NCI-H774 (cell line): ENCODE measurements around the gene SLC22A13.
"Not testable (repeated sequence)": the region's sequence is repeated elsewhere in the genome, so short reads cannot be mapped to it uniquely, and the experiment has no call there.

Experiments used
- DNase-seq: peaks from one replicate; lab custom pipeline; 2025; lab: John Stamatoyannopoulos, UW

SLC22A13 gene, protein sequence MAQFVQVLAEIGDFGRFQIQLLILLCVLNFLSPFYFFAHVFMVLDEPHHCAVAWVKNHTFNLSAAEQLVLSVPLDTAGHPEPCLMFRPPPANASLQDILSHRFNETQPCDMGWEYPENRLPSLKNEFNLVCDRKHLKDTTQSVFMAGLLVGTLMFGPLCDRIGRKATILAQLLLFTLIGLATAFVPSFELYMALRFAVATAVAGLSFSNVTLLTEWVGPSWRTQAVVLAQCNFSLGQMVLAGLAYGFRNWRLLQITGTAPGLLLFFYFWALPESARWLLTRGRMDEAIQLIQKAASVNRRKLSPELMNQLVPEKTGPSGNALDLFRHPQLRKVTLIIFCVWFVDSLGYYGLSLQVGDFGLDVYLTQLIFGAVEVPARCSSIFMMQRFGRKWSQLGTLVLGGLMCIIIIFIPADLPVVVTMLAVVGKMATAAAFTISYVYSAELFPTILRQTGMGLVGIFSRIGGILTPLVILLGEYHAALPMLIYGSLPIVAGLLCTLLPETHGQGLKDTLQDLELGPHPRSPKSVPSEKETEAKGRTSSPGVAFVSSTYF

DNA sequence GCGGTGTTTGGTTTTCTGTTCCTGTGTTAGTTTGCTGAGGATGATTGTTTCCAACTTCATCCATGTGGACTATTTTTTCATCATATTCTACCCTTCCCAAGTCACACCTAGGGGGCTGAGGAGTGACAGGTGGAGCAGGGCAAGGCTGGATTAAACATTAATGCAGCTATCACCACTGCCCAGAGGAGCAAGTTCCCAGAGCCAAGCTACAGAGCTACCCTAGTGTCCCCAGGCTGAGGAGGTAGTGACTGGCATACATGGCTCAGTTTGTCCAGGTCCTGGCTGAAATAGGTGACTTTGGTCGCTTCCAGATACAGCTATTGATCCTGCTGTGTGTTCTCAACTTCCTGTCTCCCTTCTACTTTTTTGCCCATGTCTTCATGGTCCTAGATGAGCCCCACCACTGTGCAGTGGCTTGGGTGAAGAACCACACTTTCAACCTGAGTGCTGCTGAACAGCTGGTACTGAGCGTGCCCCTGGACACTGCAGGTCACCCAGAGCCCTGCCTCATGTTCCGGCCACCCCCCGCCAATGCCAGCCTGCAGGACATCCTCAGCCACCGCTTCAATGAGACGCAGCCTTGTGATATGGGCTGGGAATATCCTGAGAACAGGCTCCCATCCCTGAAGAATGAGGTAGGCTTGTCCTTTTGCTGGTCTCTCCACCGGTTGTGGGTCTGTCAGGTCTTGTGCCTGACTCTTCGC lies at the start of gene SLC22A13:
Gene SLC22A13, plus strand, starts transcription at position 209 of the 704 bp plus-strand sequence. Its CDS starts 49 bp downstream, at position 258.
- no peak for DNase-seq

DNA sequence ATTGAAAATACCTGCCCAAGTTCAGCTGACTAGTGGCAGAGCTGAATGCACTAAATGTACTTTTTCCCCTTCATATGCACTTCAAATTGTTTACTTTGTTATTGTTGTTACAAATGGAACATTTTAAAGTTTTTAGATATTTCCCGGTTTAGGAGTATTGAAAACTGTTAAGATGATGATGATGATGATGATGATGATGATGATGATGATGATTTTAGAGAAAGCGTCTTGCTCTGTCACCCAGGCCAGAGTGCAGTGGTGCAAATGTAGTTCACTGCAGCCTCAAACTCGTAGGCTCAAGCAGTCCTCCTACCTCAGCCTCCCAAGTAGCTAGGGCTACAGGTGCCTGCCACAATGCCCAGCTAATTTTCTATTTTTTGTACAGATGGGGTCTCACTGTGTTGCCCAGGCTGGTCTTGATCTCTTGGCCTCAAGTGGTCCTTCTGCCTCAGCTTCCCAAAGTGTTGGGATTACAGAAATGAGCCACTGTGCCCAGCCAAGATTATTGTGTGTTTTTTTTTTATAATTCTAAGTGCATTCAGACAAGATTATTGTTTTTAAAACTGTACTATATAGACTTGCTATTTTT lies 45.9 kb upstream of the SLC22A13 start:
- DNase-seq, result no peak

DNA sequence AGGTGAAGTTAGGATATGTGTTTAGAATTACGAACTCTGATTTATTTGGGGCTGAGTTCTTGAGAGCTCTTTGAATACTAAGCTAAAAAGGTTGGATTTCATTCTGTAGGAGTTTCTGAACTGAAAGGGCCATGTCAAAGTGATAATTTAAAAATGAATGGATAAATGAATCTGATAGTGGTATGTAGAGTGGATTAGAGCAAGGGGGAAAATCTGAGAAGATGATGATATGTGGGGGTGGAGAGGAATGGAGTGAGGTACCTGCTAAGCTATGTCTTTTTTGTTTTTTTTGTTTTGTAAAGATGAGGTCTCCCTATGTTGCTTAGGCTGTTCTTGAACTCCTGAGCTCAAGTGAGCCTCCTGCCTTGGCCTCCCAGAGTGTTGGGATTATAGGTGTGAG lies 44.6 kb upstream of the SLC22A13 start:
- DNase-seq, result no peak

DNA sequence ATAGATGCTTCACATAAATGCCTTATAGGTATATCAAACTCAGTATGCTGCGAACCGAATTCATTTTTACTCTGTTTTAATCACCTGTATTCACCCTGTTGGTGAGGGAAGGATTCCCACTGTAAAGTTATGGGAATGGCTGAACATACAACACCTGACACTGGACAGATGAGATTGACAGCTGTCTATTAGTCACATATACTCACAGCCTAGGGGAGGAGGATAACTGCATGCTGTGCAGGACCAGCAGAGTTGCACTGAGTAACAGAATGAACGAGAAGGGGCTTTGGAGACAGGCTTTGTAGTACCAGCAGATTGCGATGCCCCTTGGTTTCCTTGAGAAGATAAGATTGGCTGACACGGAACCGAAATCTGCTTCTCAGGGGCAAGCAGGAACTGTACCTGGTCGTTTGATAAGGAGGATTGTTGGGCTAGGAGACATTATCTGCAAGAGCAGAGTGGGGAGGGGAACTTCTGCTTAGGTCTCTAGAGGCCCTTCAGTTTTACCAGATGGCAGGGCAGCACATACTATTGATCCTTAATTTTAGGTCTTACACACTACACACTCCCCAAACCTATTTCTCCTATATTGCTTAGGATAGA lies 43.5 kb upstream of the SLC22A13 start:
- no peak for DNase-seq

DNA sequence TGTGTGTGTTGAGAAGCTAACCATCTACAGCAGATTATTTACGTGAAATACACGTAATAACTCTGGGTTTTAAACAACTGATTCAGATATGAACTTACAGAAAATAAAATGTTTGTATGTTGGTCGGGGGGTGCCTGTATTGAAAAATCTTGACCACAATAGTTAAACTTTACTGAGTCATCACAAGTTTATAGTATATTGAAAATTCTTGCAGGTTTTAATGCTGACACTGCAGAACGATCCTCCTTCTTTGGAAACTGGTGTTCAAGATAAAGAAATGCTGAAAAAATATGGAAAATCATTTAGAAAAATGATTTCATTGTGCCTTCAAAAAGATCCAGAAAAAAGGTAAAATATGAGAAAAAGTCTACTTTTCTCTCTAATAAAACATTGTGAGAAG lies 41.3 kb upstream of the SLC22A13 start:
- no peak for DNase-seq

DNA sequence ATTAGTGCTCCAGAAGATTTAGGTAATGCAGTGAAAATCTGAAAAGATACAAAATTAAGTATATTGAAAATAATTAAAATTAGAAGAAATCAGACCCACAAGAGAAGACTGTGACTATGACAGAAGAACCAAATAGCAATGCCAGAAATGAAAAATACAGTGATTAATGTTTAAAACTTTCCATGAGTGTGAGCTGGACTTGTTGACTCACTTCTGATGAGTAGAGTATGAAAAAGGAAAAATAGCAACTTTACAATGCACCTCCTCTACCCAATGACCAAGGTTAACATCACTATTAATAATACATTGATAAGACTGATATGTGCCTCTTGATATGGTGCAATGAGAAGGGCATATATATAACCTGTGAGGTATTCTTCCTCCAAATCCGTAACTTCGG lies 39.3 kb upstream of the SLC22A13 start:
- no peak for DNase-seq

DNA sequence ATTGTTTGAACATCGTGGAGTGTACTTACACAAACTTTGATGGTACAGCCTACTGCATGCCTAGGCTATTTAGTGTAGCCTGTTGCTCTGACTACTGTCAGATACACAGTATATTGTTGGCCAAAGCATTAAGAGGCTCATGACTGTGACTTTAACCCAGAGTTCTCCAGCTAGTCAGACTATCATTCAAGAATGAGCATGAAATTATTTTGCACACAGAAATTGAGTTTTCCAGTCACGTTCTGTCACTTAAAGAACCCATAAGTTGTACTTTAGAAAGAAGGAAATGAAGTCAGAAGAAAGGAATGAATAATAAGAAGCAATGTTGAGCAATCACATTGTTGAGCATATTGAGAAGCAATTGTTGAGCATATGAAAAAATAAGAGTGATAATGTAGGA lies 37.6 kb upstream of the SLC22A13 start:
- DNase-seq, result no peak

DNA sequence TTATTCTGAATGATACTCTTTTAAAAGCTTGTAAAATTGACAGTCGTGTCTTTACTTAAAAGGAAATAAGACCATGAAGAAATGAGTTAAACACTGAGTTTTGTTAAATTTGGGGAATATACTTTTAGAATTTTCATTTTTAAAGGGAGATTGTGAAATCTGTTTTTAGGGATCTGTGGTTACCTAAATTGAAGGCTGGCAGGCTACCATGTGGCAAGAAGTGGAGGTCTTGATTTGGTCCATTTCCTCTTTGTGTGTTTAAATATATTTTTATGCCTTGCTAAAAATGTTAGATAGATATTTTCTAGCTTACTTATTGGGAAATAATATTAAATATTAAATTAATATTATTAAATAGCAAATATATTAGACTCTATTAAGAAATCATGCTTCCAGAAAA lies 36.6 kb upstream of the SLC22A13 start:
- no peak for DNase-seq

DNA sequence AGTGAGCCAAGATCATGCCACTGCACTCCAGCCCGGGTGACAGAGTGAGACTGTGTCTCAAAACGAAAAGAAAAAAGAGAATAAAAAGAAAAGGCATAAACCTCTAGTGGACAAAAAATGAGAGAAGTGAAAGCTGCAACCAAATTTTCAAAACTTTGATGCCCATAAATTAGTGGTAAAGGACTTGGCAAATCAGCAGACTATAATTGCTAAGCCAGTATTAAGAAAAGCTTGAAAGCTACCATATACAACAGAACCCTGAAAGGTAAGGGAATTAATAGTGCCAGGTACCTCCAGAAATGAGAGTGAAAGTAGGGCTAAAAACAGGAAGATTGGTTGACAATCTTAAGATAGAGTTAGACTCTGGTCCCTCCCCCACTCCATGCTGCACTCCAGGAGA lies 32.9 kb upstream of the SLC22A13 start:
- no peak for DNase-seq

DNA sequence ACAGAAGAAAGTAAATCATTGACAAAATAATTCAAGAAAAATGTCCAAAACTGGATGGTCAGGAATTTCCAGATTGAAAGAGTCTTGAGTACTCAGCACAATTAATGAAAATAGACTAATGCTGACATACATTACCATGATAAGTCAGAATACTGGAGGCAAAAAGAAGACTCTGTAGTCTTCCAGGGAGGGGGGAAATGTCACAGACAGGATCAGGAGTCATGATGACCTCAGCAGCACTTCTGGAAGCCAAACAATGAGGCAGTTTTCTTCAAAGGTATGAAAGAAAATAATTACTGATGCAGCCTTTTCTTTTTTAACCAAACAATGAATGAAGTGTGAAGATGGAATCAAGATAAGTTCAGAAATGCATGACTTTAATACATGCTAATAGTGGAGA lies 30.1 kb upstream of the SLC22A13 start:
- DNase-seq, result no peak

DNA sequence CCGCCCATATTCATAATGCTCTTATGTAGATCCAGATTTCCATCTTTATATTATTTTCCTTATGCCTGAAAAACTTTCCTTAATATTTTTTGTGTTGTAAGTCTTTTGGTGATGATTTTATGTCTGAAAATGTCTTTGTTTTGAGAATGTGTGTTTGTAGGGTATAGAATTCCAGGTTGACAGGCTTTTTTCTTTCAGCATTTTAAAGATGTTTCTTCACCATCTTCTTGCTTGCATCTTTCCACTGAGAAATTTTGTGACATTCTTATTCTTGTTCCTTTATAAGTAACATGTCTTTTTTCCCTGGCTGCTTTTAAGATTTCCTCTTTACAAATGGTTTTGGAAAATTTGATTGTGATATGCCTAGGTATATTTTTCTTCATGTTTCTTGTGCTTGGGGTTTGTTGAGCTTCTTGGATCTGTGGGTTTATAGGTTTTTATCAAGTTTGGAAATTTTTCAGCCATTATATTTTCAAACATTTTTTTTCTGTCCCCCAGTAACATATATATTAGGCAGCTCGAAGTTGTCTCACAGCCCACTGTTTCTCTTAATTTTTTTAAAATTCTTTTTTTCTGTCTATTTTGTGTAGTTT lies 27.1 kb upstream of the SLC22A13 start:
- DNase-seq, result no peak

DNA sequence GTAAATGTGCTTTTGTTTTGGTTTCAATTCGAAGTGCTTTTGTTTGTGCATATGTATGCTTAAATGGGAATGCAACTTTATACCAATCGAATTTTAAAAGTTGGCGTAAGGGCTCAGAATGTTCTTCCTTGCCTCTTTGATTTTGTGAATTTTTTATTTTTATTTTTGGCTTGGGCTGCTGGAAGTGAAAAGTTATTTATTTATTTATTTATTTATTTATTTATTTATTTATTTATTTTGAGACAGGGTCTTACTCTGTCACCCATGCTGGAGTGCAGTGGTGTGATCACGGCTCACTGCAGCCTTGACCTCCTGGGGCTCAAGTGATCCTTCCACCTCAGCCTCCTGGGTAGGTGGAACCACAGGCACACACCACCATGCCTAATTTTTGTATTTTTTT lies 22.8 kb upstream of the SLC22A13 start:
- not testable (repeated sequence) for DNase-seq

DNA sequence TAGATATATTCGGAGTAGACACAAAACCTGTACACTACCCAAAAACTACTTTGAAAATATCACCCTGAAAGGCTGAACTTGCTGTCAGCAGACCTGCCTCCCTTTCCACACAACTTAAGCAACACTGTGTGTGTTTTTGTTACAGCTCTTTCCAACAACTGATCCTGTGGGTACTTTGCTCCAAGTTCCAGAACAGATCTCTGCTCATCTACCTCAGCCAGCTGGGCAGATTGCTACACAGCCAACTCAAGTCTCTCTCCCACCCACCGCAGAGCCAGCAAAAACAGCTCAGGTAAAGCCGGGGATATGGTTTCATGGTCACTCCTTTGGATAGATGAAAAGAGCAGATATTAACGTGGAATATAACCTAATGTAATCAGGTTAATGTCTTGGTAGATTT lies 19.7 kb upstream of the SLC22A13 start:
- no peak for DNase-seq

DNA sequence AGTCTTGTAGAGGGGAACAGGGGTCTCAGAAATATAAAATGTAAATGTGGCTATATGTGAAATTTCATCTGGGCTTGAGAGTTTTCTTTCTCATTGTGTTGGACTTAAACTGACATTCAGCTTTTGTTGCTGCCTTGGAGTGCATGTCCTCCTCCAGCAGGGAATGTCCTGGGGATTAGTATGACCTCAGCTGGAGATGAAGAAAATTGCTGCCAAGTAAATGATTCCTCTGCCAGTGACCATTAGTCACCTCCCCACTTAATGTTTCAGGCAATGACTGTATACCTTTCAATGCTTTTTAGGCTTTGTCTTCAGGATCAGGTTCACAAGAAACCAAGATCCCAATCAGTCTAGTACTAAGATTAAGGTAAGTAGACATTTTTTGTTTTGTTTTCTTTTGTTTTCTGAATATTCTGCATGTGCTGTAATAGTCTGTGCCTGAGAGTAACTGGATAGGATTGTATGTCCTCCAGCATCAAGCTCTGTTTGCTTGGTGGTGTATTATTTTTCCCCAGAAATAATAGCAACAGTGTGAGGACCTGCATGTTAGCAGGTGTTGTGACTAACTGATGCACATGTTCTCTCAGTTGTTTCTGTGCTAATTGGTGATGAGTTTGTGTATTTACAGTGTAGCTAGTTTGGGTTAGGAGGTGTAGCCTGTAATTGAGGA lies 18.1 kb upstream of the SLC22A13 start:
- no peak for DNase-seq

DNA sequence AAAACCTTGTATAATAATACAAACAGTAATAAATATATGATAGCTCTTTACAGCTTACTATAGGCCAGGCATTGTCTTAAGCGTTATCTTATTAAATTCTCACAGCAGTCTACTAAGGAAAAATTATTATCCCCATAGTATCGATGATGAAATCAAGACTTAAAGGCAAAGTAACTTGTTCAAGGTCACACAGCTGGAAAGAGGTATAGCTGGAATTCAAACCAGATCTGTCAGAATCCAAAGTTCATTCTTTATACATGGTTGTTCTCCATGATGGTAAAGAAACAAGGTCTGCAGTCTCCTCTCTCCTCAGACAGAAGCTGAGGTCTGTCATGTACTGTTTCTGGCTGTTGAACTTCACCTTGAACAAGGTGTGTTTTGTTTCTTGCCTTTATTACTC lies 15.4 kb upstream of the SLC22A13 start:
- DNase-seq, result no peak

DNA sequence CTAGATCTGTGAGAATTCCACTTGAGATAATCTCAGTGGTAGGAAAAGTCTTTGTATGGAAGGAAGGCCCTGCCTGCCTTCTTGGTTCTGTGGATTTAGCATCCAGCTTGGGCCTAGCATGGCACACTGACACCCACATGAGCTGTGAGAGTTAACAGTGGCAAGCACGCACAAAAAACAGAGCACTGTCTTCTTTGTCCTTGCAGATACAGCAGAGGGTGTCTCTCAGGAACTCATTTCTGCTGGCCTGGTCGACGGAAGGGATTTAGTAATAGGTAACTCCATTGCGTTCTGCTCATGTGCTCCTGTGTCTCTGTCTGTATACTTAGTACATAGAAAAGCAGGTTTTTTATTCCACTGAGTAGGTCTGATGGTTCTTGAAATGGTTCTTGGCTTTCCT lies 14.4 kb upstream of the SLC22A13 start:
- DNase-seq, result no peak

DNA sequence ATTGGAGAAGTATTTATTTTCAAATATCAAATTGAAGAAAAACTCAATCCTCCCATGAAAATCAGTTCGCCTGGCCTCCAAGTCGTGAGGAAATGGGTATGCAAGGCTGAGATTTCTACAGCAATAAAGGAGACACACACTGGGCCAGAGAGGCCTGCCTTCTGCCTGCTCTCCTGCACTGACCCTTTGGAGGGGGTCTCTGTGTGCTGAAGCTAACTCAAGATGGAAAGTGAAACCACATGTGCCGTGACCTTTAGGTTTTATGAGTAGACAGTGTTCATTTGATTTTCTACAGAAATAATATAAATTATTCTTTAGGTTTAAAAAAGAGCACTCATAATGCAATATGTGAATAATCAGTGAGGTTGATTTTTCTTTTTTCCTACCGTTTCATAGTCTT lies 11.9 kb upstream of the SLC22A13 start:
- no peak for DNase-seq

DNA sequence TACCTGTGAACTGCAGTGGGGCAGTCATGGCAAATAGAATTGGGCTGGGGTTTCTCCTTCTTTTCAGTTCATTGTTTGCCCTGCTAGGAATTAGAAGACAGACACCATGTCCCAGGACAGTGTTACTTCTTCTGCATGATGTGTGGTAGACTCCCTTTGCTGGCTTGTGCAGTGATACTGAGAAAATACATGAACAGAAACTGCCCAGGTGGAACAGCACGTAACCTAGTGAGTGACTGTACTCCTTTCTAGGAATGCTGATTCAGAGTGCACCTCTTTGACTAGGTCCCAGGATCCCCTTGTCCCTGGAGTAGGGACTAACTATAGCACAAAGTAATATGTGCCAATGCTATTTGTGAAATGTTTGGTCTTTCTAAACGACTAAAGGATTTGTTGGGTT lies 10.7 kb upstream of the SLC22A13 start:
- DNase-seq, result no peak

DNA sequence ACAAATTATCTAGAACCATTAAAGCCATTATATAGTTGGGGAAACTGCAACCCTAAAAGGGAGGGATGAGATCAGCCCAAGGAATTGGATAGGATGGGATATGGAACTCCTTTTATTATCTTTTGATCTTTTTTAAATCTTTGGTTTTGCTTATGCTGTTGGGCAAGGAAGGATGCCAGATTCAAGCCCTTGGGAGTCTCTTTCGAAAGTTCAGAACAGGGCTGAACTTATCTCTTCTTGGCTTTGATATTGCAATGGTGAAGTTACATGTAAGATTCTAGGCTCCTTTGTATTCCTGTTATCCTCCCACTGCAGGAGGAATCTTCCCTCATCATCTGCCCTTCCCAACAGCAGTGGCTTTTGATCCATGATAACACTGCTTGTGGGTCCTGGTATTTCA lies 10.0 kb upstream of the SLC22A13 start:
- DNase-seq, result no peak

DNA sequence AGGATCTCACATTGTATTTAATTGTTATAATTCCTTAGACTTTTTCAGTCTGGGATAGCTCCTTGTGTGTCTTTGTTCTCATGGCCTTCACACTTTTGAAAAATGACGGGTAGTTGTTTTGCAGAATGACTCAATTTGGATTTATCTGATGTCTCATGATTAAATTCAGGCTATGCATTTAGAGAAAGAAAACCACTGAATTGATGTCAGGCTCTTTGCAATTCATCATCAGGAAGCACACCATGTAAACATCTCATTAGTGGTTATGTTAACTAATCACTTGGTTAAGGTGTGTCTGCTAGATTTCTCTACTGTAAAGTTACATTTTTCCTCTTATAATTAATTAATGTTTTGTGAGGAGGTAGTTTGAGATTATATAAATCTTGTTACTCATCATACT lies 8.0 kb upstream of the SLC22A13 start:
- no peak for DNase-seq

DNA sequence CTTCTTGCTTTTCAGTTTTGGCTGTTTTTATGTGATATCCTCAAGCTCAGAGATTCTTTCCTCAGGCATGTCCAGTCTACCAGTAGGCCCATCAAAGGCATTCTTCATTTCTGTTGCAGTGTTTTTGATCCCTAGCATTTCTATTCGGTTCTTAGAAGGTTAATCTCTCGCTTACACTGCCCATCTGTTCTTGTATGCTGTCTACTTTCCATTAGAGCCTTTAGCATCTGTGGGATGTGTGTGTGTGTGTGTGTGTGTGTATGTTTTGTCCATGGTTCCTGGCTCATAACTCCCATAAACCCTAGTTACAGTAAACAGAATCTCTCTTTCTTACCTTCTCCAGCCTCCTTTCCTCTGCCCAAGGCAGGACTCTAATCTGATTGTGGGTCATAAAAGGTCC lies 5.1 kb upstream of the SLC22A13 start:
- no peak for DNase-seq

DNA sequence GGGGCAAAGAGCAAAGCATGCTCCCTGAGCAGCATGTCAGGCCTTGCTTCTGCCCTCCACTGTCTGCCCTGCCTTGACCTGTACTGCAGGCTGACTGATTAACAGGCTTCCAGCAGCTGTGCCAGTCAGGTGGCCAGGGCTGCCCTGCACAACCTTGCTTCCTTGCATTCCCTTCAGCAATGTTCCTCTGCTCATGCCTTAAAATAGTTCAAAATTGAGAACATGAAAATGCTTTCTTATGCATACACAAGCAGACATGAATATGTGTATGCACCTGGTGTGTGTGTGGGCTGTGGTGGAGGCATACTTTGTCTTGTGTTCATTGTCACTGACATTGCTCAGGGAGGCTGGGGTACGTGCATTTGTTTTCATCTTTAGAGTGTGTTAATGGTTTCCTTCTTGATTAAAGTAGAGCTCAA lies 1.2 kb upstream of the SLC22A13 start:
- DNase-seq, result no peak
